ENCODE measurements around the gene STX12.

Gene STX12

DNA sequence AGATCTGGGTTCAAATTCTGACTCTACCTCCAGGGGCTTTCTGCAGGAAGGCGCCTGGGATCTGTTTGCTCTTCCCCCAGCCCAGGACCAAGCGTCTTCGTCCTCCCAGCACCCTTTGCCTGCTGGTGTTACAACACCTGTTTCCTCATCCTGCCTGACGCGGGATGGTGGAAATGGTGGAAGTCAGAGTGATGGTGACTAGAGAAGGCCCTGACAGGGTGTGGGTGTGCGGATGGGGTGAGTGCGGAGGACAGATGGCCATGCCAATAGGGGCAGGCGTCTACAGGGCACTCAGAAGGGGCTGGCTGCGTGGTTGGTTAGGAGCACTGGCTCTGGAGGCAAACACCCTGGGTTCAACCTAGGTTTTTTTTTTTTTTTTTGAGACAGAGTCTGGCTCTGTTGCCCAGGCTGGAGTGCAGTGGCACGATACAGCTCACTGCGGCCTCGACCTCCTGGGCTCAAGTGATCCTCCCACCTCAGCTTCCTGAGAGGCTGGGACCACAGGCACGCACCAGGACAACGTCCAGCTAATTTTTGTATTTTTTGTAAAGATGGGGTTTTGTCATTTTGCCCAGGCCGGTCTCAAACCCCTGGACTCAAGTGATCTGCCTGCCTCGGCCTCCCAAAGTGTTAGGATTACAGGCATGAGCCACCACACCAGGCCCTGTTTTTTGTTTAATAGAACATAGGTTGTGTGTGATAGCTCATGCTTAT, 100.8 kb downstream of the STX12 start:
- H3K4me3 ChIP-seq (ENCODE audit: low read depth, low read length) = no peak overlapping the region
- no peak overlapping the region for H3K9ac ChIP-seq (ENCODE audit: low read depth, low read length)
- peaks cover 2% of the 10 kb centered on the region for H3K27me3 ChIP-seq (ENCODE audit: control insufficient read depth, insufficient read depth, low read length)
- peaks cover 3% of the 10 kb centered on the region for H3K4me1 ChIP-seq (ENCODE audit: control insufficient read depth, insufficient read depth, low read length)
- H3K9me3 ChIP-seq (ENCODE audit: control insufficient read depth, insufficient read depth, low read length) = no peaks in the 10 kb centered on the region
- H3K36me3 ChIP-seq (ENCODE audit: control insufficient read depth, insufficient read depth, low read length) = no peaks in the 10 kb centered on the region

Measured in iPS-15b (cell line).